PC-3 (cell line): ENCODE results near the gene TFDP1. TPM values are rescaled to one million over a fixed set of nuclear protein-coding genes. Genes with fewer than 3 reads are reported as not detected.

Experiments
- ATAC-seq: fragments of 200-7000 bp; cut with Tn5 transposase; 2 replicates; pipeline ENCODE4 v1.9.1; 2020; ENCODE audit warnings: mild to moderate bottlenecking, moderate library complexity
- Bru-seq: library from RNA; stranded (reverse); fragments of 400-500 nt; gene quantifications from one replicate; lab custom pipeline; 2021; lab: Mats Ljungman, UMichigan
- BruChase-seq, 2 experiments: library from RNA; stranded (reverse); fragments of 400-500 nt; gene quantifications; one replicate each; lab custom pipeline; 2021; lab: Mats Ljungman, UMichigan
- BruUV-seq: library from RNA; stranded (reverse); fragments of 400-500 nt; replicated peaks from 2 replicates; lab custom pipeline; 2021; lab: Mats Ljungman, UMichigan
- CTCF ChIA-PET: fragments of 300-600 bp; sonication (Branson Sonifier 250); formaldehyde crosslinking; loops from one replicate; lab custom pipeline; 2022; ENCODE audit warnings: antibody characterized with exemption; lab: Charles Lee
- POLR2A ChIA-PET: fragments of 300-600 bp; sonication (Branson Sonifier 250); formaldehyde crosslinking; loops from one replicate; lab custom pipeline; 2022; ENCODE audit warnings: antibody characterized with exemption; ENCODE audit not compliant: unreplicated experiment; lab: Charles Lee
- DNase-seq: peaks from one replicate; pipeline ENCODE4 v3.0.0-alpha.2; 2015
- H2AFZ ChIP-seq: fragments of 300-600 bp; sonication (generic); 2 replicates; pipeline ENCODE4 v1.6.0; 2016; ENCODE audit warnings: antibody characterized with exemption, low read length
- H3F3A ChIP-seq: fragments of 300-600 bp; sonication (generic); one replicate; pipeline ENCODE4 v1.6.0; 2017; ENCODE audit warnings: antibody characterized with exemption, low read length, control low read depth, mild to moderate bottlenecking; ENCODE audit not compliant: unreplicated experiment
- H3K27ac ChIP-seq: fragments of 300-600 bp; sonication (generic); 2 replicates; pipeline ENCODE4 v1.5.1; 2016; ENCODE audit warnings: mild to moderate bottlenecking, low read length
- H3K27me3 ChIP-seq: fragments of 300-600 bp; sonication (generic); 2 replicates; pipeline ENCODE4 v1.6.1; 2016; ENCODE audit warnings: low read length, mixed read lengths
- H3K36me3 ChIP-seq: fragments of 300-600 bp; sonication (generic); 2 replicates; pipeline ENCODE4 v1.6.1; 2016; ENCODE audit warnings: low read depth, mixed run types, low read length, mixed read lengths
- H3K4me1 ChIP-seq: fragments of 300-600 bp; sonication (generic); 2 replicates; pipeline ENCODE4 v1.5.1; 2016; ENCODE audit warnings: low read length; ENCODE audit not compliant: insufficient read depth
- H3K4me2 ChIP-seq: fragments of 300-600 bp; sonication (generic); 2 replicates; pipeline ENCODE4 v1.6.0; 2016; ENCODE audit warnings: low read length
- H3K4me3 ChIP-seq: fragments of 300-600 bp; sonication (generic); 2 replicates; pipeline ENCODE4 v1.5.1; 2016; ENCODE audit warnings: mild to moderate bottlenecking, low read length, mixed read lengths
- H3K79me2 ChIP-seq: fragments of 300-600 bp; sonication (generic); 2 replicates; pipeline ENCODE4 v1.6.1; 2017; ENCODE audit warnings: low read length, mixed read lengths
- H3K9ac ChIP-seq: fragments of 300-600 bp; sonication (generic); 2 replicates; pipeline ENCODE4 v1.6.0; 2016; ENCODE audit warnings: mild to moderate bottlenecking, low read length
- H3K9me2 ChIP-seq: fragments of 300-600 bp; sonication (generic); replicated peaks from 2 replicates; pipeline ENCODE4 v1.6.1; 2016; ENCODE audit warnings: mixed run types, low read length, mixed read lengths
- H3K9me3 ChIP-seq: fragments of 300-600 bp; sonication (generic); 2 replicates; pipeline ENCODE4 v1.6.1; 2016; ENCODE audit warnings: low read length, mixed read lengths
- H4K20me1 ChIP-seq: fragments of 300-600 bp; sonication (generic); 2 replicates; pipeline ENCODE4 v1.6.1; 2016; ENCODE audit warnings: low read length, mixed read lengths
- CTCF ChIP-seq: fragments of 300-600 bp; sonication (generic); conservative IDR thresholded peaks from 2 replicates; pipeline ENCODE4 v1.5.1; 2017; ENCODE audit warnings: antibody characterized with exemption, low read depth, mild to moderate bottlenecking, low read length
- EZH2 ChIP-seq: fragments of 300-600 bp; sonication (generic); IDR thresholded peaks from one replicate; pipeline ENCODE4 v1.6.1; 2017; ENCODE audit warnings: antibody characterized with exemption, mild to moderate bottlenecking, low read length; ENCODE audit not compliant: unreplicated experiment
- EZH2phosphoT487 ChIP-seq: fragments of 300-600 bp; sonication (generic); IDR thresholded peaks from 2 replicates; pipeline ENCODE4 v1.6.1; 2018; ENCODE audit warnings: mild to moderate bottlenecking, antibody characterized with exemption, low read length, borderline replicate concordance
- intact Hi-C: fragments of 100-400 bp; cut with micrococcal nuclease; formaldehyde crosslinking; loops from 2 replicates; pipeline ENCODE4 v1.9.0; 2023
- long read RNA-seq: library from polyadenylated mRNA; unstranded; transcript quantifications from one replicate; pipeline ENCODE4 v2.0.0, GENCODE V29; 2021; ENCODE audit not compliant: unreplicated experiment
- total RNA-seq: library from RNA; depleted of rRNA; stranded (reverse); fragments of >200 nt; gene quantifications from 2 replicates; pipeline ENCODE4 v1.2.3, GENCODE V29; 2014; rRNA removed

The TFDP1 gene, protein sequence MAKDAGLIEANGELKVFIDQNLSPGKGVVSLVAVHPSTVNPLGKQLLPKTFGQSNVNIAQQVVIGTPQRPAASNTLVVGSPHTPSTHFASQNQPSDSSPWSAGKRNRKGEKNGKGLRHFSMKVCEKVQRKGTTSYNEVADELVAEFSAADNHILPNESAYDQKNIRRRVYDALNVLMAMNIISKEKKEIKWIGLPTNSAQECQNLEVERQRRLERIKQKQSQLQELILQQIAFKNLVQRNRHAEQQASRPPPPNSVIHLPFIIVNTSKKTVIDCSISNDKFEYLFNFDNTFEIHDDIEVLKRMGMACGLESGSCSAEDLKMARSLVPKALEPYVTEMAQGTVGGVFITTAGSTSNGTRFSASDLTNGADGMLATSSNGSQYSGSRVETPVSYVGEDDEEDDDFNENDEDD
- 89.5 and 105 TPM in 2 replicates for total RNA-seq
- Bru-seq, nascent RNA, result percentile 71 among the genes with signal in this experiment
- BruChase-seq, experiment 1, labeled RNA remaining after a 6-hour chase, result percentile 81 among the genes with signal in this experiment
- percentile 79 among the genes with signal in this experiment for BruChase-seq, experiment 2, labeled RNA remaining after a 2-hour chase
- long read RNA-seq, transcript TFDP1-201 (12 exons, 2,648 nt), result major isoform, 94 of 286 reads
- long read RNA-seq, partial matches to known transcripts, result 30 of 286 reads
- long read RNA-seq, other reads (novel, unspliced or antisense), result 162 of 286 reads

DNA sequence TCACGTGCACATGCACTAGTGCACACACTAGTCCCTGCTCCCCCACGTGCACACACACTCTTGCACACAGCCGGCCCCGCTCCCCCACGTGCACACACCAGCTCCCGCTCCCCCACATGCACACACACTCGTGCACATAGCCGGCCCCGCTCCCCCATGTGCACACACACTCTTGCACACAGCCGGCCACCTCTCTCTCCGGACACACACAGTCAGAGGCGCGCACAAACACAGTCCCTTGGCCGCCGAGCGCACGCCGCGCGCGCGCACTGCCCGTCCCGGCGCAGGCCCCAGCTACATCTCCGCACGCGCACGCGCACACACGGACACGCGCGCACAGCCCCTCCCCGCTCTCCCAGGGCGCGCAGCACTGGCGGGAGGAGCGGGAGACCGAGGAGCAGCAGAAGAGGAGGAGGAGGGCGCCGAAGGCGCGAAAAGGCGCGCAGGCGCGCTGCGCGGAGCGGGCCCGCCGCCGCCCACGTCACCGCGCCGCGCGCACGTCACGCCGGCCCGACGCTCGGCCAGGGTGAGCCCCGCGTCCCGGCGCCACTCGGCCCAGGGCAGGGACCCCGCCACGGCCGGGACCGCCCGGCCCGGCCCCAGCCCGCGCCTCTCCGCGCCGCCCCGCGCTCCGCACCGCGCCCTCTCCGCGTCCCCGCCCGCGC is at the start of gene TFDP1:
Gene TFDP1 (plus strand): TSS at position 549 of the 665 bp plus-strand sequence. CDS start 1,085 bp downstream, outside the sequence.
- peaks cover 16% of the 10 kb centered on the region for H3K4me1 ChIP-seq
- H2AFZ ChIP-seq, result peak within 1 kb of the TSS; percentile 75
- H3K9me3 ChIP-seq, result no peaks in the 10 kb centered on the region
- H3K9me2 ChIP-seq, result no peaks in the 10 kb centered on the region
- DNase-seq (peak; percentile 91), ATAC-seq (peak; percentile 89)
- no TSS peak for BruUV-seq
- H3K4me2 ChIP-seq, result peak within 1 kb of the TSS; percentile 96
- no peaks in the 10 kb centered on the region for H3F3A ChIP-seq
- H3K4me3 ChIP-seq, result peak within 1 kb of the TSS; percentile 81
- ChIA-PET CTCF (no interaction called here), POLR2A (no interaction called here)
- intact Hi-C loops, result no loop called here
- peaks cover 15% of the 10 kb centered on the region for H3K36me3 ChIP-seq
- TF ChIP-seq CTCF (no peak), EZH2 (no peak), EZH2phosphoT487 (no peak)
- H3K9ac ChIP-seq, result peak within 1 kb of the TSS; percentile 81
- no peak within 1 kb of the TSS for H3K27ac ChIP-seq
- H3K27me3 ChIP-seq, result no peaks in the 10 kb centered on the region
- peaks cover 42% of the 10 kb centered on the region for H3K79me2 ChIP-seq
- peaks cover 23% of the 10 kb centered on the region; the same call in 1 of the 2 replicates for H4K20me1 ChIP-seq

GRCh38 chr13:113535381-113535781 is 49.2 kb upstream of the TFDP1 start:
- TF ChIP-seq EZH2, result no peak
- no peak for TF ChIP-seq CTCF
- no peak for TF ChIP-seq EZH2phosphoT487
- ChIA-PET CTCF (no interaction called here), POLR2A (no interaction called here)
- no peaks in the 10 kb centered on the region for H3K27me3 ChIP-seq
- H4K20me1 ChIP-seq, result no peaks in the 10 kb centered on the region
- no peak for ATAC-seq
- no peak overlapping the region for H3K27ac ChIP-seq
- H3K9me2 ChIP-seq, result no peaks in the 10 kb centered on the region
- intact Hi-C loops, result no loop called here
- H3K4me2 ChIP-seq, result no peak overlapping the region
- H3K4me1 ChIP-seq, result peaks cover 16% of the 10 kb centered on the region
- no peak overlapping the region for H3K9ac ChIP-seq
- DNase-seq, result no peak
- no TSS peak for BruUV-seq
- H3K4me3 ChIP-seq, result no peak overlapping the region
- H3F3A ChIP-seq, result no peaks in the 10 kb centered on the region
- no peaks in the 10 kb centered on the region for H3K9me3 ChIP-seq
- no peaks in the 10 kb centered on the region for H3K79me2 ChIP-seq
- H3K36me3 ChIP-seq, result no peaks in the 10 kb centered on the region; the same call in 1 of the 2 replicates
- no peak overlapping the region for H2AFZ ChIP-seq
